IMR-90 (cell line): Measurements from ENCODE around the gene SLCO3A1. TPM values are rescaled to one million over a fixed set of nuclear protein-coding genes. Genes with fewer than 3 reads are reported as not detected.

Source experiments
- ATAC-seq: fragments of 200-7000 bp; cut with Tn5 transposase; 2 replicates; pipeline ENCODE4 v1.9.1; 2020; ENCODE audit warnings: low read depth, mild to moderate bottlenecking, moderate library complexity
- BruUV-seq: library from RNA; stranded (reverse); fragments of 400-500 nt; replicated peaks from 2 replicates; lab custom pipeline; 2021; lab: Mats Ljungman, UMichigan
- CTCF ChIA-PET: fragments of 300-600 bp; formaldehyde crosslinking; extraction: SDS; loops from one replicate; lab custom pipeline; 2021; ENCODE audit warnings: antibody characterized with exemption; lab: Yijun Ruan, JAX
- POLR2A ChIA-PET: fragments of 300-600 bp; sonication (Branson Sonifier 250); formaldehyde crosslinking; loops from one replicate; lab custom pipeline; 2022; ENCODE audit warnings: antibody characterized with exemption; ENCODE audit not compliant: unreplicated experiment; lab: Charles Lee
- DNase-seq: peaks from one replicate; pipeline ENCODE4 v3.0.0; 2013
- H2AFZ ChIP-seq: replicated peaks from 2 replicates; pipeline ENCODE3; 2013; ENCODE audit warnings: low read length, mild to moderate bottlenecking; ENCODE audit not compliant: poor library complexity
- H2AK5ac ChIP-seq: 2 replicates; pipeline ENCODE4 v1.6.1; 2013; ENCODE audit warnings: low read depth, low read length, inconsistent platforms
- H2AK9ac ChIP-seq: replicated peaks from 2 replicates; pipeline ENCODE3; 2013; ENCODE audit warnings: mild to moderate bottlenecking, low read depth, low read length, moderate library complexity; ENCODE audit not compliant: poor library complexity
- H2BK120ac ChIP-seq: 2 replicates; pipeline ENCODE4 v1.6.1; 2013; ENCODE audit warnings: low read depth, low read length, inconsistent platforms
- H2BK15ac ChIP-seq: 3 replicates; pipeline ENCODE4 v1.6.1; 2013; ENCODE audit warnings: low read depth, low read length, inconsistent platforms
- H2BK20ac ChIP-seq: 2 replicates; pipeline ENCODE4 v1.6.1; 2013; ENCODE audit warnings: low read depth, mild to moderate bottlenecking, inconsistent platforms, low read length, moderate library complexity
- H2BK5ac ChIP-seq: 2 replicates; pipeline ENCODE4 v1.6.1; 2013; ENCODE audit warnings: mild to moderate bottlenecking, low read depth, low read length, inconsistent platforms; ENCODE audit not compliant: poor library complexity, severe bottlenecking
- H3K14ac ChIP-seq: replicated peaks from 2 replicates; pipeline ENCODE4 v1.6.1; 2013; ENCODE audit warnings: low read depth, low read length, inconsistent platforms
- H3K18ac ChIP-seq: 2 replicates; pipeline ENCODE4 v1.6.1; 2013; ENCODE audit warnings: low read depth, low read length, control low read depth
- H3K23ac ChIP-seq: 2 replicates; pipeline ENCODE4 v1.6.1; 2013; ENCODE audit warnings: low read depth, low read length, inconsistent platforms
- H3K27ac ChIP-seq: 2 replicates; pipeline ENCODE4 v1.5.1; 2013; ENCODE audit warnings: mild to moderate bottlenecking, control low read depth, low read length; ENCODE audit not compliant: insufficient read depth
- H3K27me3 ChIP-seq: 2 replicates; pipeline ENCODE4 v1.6.1; 2013; ENCODE audit warnings: low read length; ENCODE audit not compliant: control insufficient read depth, insufficient read depth
- H3K36me3 ChIP-seq: 2 replicates; pipeline ENCODE4 v1.6.1; 2013; ENCODE audit warnings: low read length, mixed read lengths; ENCODE audit not compliant: control insufficient read depth, insufficient read depth
- H3K4ac ChIP-seq: 2 replicates; pipeline ENCODE4 v1.6.1; 2013; ENCODE audit warnings: low read depth, low read length, inconsistent platforms
- H3K4me1 ChIP-seq: 2 replicates; pipeline ENCODE4 v1.6.1; 2013; ENCODE audit warnings: low read length, mixed read lengths; ENCODE audit not compliant: control insufficient read depth, insufficient read depth
- H3K4me2 ChIP-seq: 2 replicates; pipeline ENCODE4 v1.6.1; 2013; ENCODE audit warnings: low read depth, mild to moderate bottlenecking, control low read depth, low read length, moderate library complexity
- H3K4me3 ChIP-seq: 2 replicates; pipeline ENCODE4 v1.5.1; 2013; ENCODE audit warnings: low read depth, mild to moderate bottlenecking, control low read depth, low read length, moderate library complexity; ENCODE audit not compliant: insufficient read depth
- H3K56ac ChIP-seq: 2 replicates; pipeline ENCODE4 v1.6.1; 2013; ENCODE audit warnings: low read length, inconsistent platforms; ENCODE audit not compliant: insufficient read depth; ENCODE audit errors: extremely low read depth
- H3K79me1 ChIP-seq, 2 experiments: 2 replicates each; pipeline ENCODE4 v1.6.1; 2013; ENCODE audit warnings: low read length in 2 of 2, inconsistent platforms in 1 of 2, low read depth in 1 of 2
- H3K9ac ChIP-seq: 2 replicates; pipeline ENCODE4 v1.6.1; 2013; ENCODE audit warnings: low read depth, low read length, control low read depth
- H3K9me1 ChIP-seq: 2 replicates; pipeline ENCODE4 v1.6.1; 2013; ENCODE audit warnings: low read length, inconsistent platforms; ENCODE audit not compliant: insufficient read depth
- H3K9me3 ChIP-seq: 2 replicates; pipeline ENCODE4 v1.6.1; 2013; ENCODE audit warnings: low read length; ENCODE audit not compliant: control insufficient read depth, insufficient read depth
- H4K20me1 ChIP-seq: 2 replicates; pipeline ENCODE4 v1.6.1; 2013; ENCODE audit warnings: low read length, inconsistent platforms; ENCODE audit not compliant: insufficient read depth
- H4K5ac ChIP-seq: 2 replicates; pipeline ENCODE4 v1.6.1; 2013; ENCODE audit warnings: mild to moderate bottlenecking, low read depth, low read length, control low read depth
- H4K8ac ChIP-seq, 2 experiments: 2 replicates each; pipeline ENCODE4 v1.6.1; 2013; ENCODE audit warnings: low read depth in 2 of 2, low read length in 2 of 2, control low read depth in 1 of 2, inconsistent platforms in 1 of 2
- H4K91ac ChIP-seq: 2 replicates; pipeline ENCODE4 v1.6.1; 2013; ENCODE audit warnings: low read depth, low read length, inconsistent platforms; ENCODE audit not compliant: insufficient read depth
- BHLHE40 ChIP-seq: fragments of 150-350 bp; IDR thresholded peaks from 2 replicates; pipeline ENCODE4 v1.6.1; 2016; ENCODE audit warnings: mild to moderate bottlenecking, low read depth, low read length
- CEBPB ChIP-seq: IDR thresholded peaks from 2 replicates; pipeline ENCODE4 v1.6.1; 2012; ENCODE audit warnings: low read depth, low read length, improper control_type of control experiment
- ELK1 ChIP-seq: fragments of 150-350 bp; IDR thresholded peaks from 2 replicates; pipeline ENCODE4 v1.6.1; 2016; ENCODE audit warnings: low read depth, mild to moderate bottlenecking, low read length, moderate library complexity, borderline replicate concordance
- POLR2A ChIP-seq: IDR thresholded peaks from 2 replicates; pipeline ENCODE4 v1.6.1; 2012; ENCODE audit warnings: mild to moderate bottlenecking, low read depth, low read length
- RFX5 ChIP-seq: IDR thresholded peaks from 2 replicates; pipeline ENCODE4 v1.8.0; 2012; ENCODE audit warnings: low read depth, mild to moderate bottlenecking, low read length, moderate library complexity
- USF2 ChIP-seq: fragments of 150-350 bp; IDR thresholded peaks from 2 replicates; pipeline ENCODE4 v1.6.1; 2017; ENCODE audit warnings: mild to moderate bottlenecking, antibody characterized with exemption, low read length, low read depth
- WGBS, 2 experiments: methylation state at CpG; one replicate each; pipeline versions ENCODE4 v1.1.5 to v1.1.7; 2013; ENCODE audit warnings: missing lambda C conversion rate in 2 of 2; ENCODE audit not compliant: insufficient read length in 1 of 2; ENCODE audit errors: extremely low coverage in 2 of 2; 5-methylcytosine and 5-hydroxymethylcytosine counted together
- dilution Hi-C: fragments of 300-500 bp; cut with HindIII; formaldehyde crosslinking; loops from one replicate; pipeline ENCODE4 v1.14.3; 2018; ENCODE audit warnings: low sequenced_read_pairs; ENCODE audit not compliant: unreplicated experiment
- in situ Hi-C: fragments of 300-500 bp; cut with MboI; formaldehyde crosslinking; loops from 3 replicates; pipeline ENCODE4 v1.14.3; 2019; ENCODE audit warnings: low sequenced_read_pairs, inconsistent platforms, mixed read lengths
- intact Hi-C: fragments of 100-400 bp; cut with micrococcal nuclease; formaldehyde crosslinking; loops from 2 replicates; pipeline ENCODE4 v1.10.0; 2022
- polyA plus RNA-seq, 3 experiments: library from polyadenylated mRNA; depleted of rRNA; stranded (reverse); fragments of >200 nt; gene quantifications; 2 replicates each; pipeline ENCODE4 v1.2.3, GENCODE V29; 2012; ENCODE audit warnings: low replicate concordance in 1 of 3
- total RNA-seq: library from RNA; depleted of rRNA; stranded (reverse); fragments of >200 nt; gene quantifications from 2 replicates; pipeline ENCODE4 v1.2.3, GENCODE V29; 2012

SLCO3A1 gene
- total and polyA plus RNA-seq, 2 of the 4 experiments (the other 2 are of a cell fraction): 4.7 to 8.1 TPM

DNA sequence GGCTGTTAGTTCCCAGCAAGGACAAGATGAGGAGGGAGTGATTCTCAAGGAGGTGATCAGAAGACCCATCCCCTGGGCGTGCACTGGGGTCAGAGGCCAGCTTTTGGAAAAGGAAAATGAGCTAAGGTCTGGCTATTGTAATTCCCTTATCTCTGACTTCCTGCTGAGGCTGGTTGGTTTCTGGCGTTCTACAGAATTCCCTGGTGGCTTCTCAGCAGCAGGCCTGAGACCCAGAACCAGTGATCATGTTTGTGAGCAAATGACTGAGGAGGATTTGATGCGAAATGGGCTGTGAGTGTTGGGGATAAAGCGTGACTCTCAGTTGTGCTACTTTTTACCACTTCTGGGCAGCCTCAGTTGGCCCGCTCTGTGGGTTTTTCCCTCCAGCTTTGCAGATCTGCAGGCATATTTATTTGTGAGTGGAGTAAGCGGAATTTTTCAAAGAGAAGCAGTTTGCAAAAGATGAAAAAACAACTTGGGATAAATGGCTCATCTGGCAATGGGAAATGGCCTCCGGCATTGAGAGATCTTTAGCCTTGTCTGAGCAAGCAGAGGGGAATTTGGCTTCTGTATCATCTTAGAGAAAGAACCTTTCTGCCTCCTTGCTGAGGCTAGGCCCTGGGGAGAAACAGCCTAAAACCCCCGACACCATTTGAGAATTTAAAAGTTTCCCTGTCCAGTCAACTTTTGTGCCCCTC, 102.7 kb downstream of the SLCO3A1 start:
- Histone ChIP-seq H2BK5ac (no peak overlapping the region), H4K91ac (no peak overlapping the region), H2AFZ (no peak overlapping the region), H3K4ac (no peak overlapping the region), H2BK20ac (no peak overlapping the region), H3K36me3 (no peaks in the 10 kb centered on the region), H3K14ac (no peak overlapping the region), H2BK15ac (no peak overlapping the region), H3K56ac (no peak overlapping the region), H2AK9ac (no peak overlapping the region), H3K9me1 (peaks cover 3% of the 10 kb centered on the region; the same call in 1 of the 2 replicates), H3K27ac (no peak overlapping the region), H3K27me3 (no peaks in the 10 kb centered on the region), H3K4me2 (no peak overlapping the region), H3K79me1 (no peaks in the 10 kb centered on the region), H2AK5ac (no peak overlapping the region), H2BK120ac (no peak overlapping the region), H3K18ac (no peak overlapping the region), H3K9me3 (no peaks in the 10 kb centered on the region), H3K9ac (no peak overlapping the region), H4K20me1 (no peaks in the 10 kb centered on the region), H3K23ac (no peak overlapping the region), H3K4me1 (peaks cover 7% of the 10 kb centered on the region; the same call in 1 of the 2 replicates), H3K4me3 (no peak overlapping the region), H4K5ac (0 out of 2 replicates have a peak overlapping the region, but pooled peaks have one; percentile 36), H4K8ac (no peak overlapping the region)
- ATAC-seq: 0 out of 2 replicates have a peak, but pooled peaks have one; percentile 42
- ChIA-PET POLR2A (no interaction called here), CTCF (no interaction called here)
- in situ Hi-C loops: no loop called here
- dilution Hi-C loops: no loop called here
- intact Hi-C loops: no loop called here
- no peak for TF ChIP-seq USF2
- no peak for TF ChIP-seq BHLHE40
- TF ChIP-seq POLR2A: no peak
- TF ChIP-seq CEBPB: no peak
- no peak for TF ChIP-seq RFX5
- no peak for TF ChIP-seq ELK1
- WGBS, 2 experiments: 90% methylated on average over 2 of the region's 8 CpGs; no CpG with 5 or more reads in 1 of the 2 experiments
- peak; percentile 35 for DNase-seq
- BruUV-seq: no TSS peak
